GM12874 (cell line): ENCODE results near the gene ACVRL1.

Experiments
- CTCF ChIP-seq: IDR thresholded peaks from 2 replicates; pipeline ENCODE4 v1.5.1; 2011; ENCODE audit warnings: low read depth, mild to moderate bottlenecking, control low read depth, low read length, moderate library complexity; ENCODE audit not compliant: insufficient read depth

The ACVRL1 gene

DNA sequence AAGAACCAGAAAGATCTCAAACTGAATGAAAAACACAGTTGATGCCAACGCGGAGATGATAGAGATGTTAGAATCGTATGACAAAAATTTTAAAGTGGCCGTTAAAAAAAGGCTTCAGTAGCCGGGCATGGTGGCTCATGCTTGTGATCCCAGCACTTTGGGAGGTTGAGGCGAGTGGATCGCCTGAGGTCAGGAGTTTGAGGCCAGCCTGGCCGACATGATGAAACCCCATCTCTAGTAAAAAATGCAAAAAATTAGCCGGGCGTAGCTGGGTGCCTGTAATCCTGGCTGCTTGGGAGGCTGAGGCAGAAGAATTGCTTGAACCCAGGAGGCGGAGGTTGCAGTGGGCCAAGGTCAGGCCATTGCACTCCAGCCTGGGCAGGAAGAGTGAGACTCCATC lies 5.4 kb upstream of the ACVRL1 start:
- no peak for TF ChIP-seq CTCF

DNA sequence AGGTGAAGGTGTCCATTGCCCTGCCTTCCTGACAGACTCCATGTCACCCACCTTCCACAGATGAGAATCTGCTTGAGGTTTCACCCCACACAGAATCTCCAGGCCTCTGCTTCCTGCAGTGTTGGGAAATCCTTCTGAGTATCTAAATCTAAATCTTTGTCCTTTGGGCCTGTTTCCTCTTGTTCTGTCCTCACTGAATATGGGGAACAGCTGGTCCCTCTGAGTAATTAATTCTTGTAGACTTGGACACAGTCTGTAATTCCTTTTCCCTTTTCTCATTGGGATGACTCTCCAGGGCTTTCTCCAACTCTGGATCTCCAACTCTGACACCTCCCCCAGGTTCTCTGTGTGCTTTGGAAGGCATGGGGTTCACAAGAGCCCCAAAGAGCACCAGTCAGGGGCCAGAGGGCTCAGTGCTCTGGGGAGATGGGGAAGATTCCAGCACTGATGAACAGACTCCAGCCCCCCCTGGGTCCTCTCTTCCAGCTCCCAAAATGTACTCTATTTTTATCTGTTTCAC lies 2.3 kb upstream of the ACVRL1 start:
- TF ChIP-seq CTCF, result no peak

DNA sequence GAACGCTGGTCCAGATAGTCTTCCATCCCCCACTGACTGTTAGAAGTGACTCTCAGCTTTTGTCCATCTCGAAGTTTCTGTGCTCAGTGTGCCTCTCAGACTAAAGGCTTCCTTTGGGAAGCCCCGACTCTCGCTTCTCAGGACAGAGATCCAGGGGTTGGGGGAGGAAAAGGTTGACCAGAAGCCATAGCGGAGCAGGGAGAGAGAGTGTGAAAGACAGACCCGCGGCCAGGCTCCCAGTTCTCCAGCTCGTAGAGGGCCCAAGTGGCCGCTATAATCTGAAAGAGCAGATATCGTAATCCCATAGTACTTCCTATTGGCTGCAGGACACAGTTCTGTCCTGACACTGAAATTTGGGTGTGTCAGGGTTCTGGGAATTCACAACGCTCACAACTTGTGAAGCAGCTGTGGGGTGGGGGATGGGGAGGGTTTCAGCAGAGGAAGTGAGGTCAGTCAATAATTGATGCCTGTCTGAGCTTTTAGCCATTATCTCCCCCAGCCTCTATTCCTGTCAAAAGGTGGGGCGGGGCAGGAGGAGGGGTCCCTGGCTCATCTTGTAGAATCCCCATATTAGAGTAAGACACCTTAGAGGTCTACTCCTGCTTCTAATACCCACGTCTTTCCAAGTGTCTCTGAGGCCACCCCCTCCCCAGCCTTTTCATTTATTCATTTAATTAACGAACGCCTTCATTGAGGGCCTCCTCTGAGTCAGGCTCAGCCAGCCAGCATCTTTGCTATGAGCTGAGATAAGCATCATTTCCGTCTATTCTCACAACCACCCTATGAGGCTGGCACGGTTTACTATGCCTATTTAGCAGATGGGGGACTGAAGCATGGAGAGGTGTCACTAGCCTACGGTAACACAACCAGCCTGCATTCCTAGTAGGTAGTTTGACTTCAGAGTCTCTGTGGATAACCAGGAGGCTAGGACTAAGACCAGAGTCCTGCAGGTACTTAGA lies 1.6 kb upstream of the ACVRL1 start:
- TF ChIP-seq CTCF, result no peak

DNA sequence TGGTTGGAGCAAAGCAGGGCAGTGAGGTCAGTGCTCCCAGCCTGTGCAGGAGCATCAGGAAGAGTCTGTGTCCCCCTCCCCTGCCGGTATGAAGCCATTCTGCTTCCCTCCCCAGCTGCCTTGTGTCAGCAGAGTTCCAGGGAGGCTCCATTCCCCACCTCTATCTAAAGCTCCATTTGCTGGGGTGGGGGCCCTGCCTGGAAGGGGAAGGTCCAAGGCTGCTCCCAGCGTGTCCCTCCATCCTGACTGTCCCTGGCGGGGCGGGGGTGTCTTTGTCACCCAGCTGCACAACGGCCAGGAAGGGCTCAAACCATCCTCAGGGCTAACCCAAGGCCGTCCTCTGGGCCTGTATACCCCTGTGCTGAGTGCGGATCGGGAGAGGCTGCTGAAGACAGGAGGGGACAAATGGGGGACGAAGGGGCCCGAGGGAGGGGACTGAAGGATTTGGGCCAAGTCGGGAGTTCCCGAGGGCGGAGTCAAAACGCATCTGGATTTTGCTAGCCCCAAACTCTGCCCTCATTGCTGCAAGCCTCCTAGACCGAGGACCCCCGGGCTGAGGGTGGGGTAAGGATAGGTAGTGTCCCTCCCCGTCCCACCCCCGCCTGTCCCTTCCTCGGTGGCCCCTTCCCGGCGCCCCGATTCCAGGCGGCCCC lies 748 bp upstream of the ACVRL1 start:
- no peak for TF ChIP-seq CTCF

- TF ChIP-seq CTCF, result no peak
Observed at GRCh38 chr12:51907856-51908425, 637 bp downstream of the ACVRL1 start.

- no peak for TF ChIP-seq CTCF
Observed at GRCh38 chr12:51908876-51909592, 1.7 kb downstream of the ACVRL1 start.
